Ishikawa (cell line): ENCODE data around the gene DHRS2.

ENCODE experiments used
- CEBPB ChIP-seq: IDR thresholded peaks from 2 replicates; pipeline ENCODE4 v1.6.1; 2012
- CREB1 ChIP-seq: IDR thresholded peaks from 2 replicates; pipeline ENCODE4 v1.6.1; 2012; ENCODE audit warnings: low read depth
- EGR1 ChIP-seq: IDR thresholded peaks from 2 replicates; pipeline ENCODE4 v1.6.1; 2012
- EP300 ChIP-seq: IDR thresholded peaks from 2 replicates; pipeline ENCODE4 v1.6.1; 2012; ENCODE audit warnings: borderline replicate concordance
- FOXM1 ChIP-seq: IDR thresholded peaks from 2 replicates; pipeline ENCODE4 v1.6.1; 2012; ENCODE audit warnings: low read depth, borderline replicate concordance
- MAX ChIP-seq: IDR thresholded peaks from 2 replicates; pipeline ENCODE4 v1.6.1; 2012
- NFIC ChIP-seq: IDR thresholded peaks from 2 replicates; pipeline ENCODE4 v1.6.1; 2012
- RAD21 ChIP-seq: IDR thresholded peaks from 2 replicates; pipeline ENCODE4 v1.6.1; 2012; ENCODE audit warnings: low read depth
- TAF1 ChIP-seq: IDR thresholded peaks from 2 replicates; pipeline ENCODE4 v1.6.1; 2012; ENCODE audit warnings: low read depth, mild to moderate bottlenecking
- TCF12 ChIP-seq: IDR thresholded peaks from 2 replicates; pipeline ENCODE4 v1.6.1; 2012; ENCODE audit warnings: low read depth
- TEAD4 ChIP-seq: IDR thresholded peaks from 2 replicates; pipeline ENCODE4 v1.6.1; 2012
- USF1 ChIP-seq: IDR thresholded peaks from 2 replicates; pipeline ENCODE4 v1.6.1; 2012
- YY1 ChIP-seq: IDR thresholded peaks from 2 replicates; pipeline ENCODE4 v1.6.1; 2012; ENCODE audit warnings: low read depth
- ZBTB7A ChIP-seq: IDR thresholded peaks from 2 replicates; pipeline ENCODE4 v1.6.1; 2012; ENCODE audit warnings: low read depth
- TF ChIP-seq, protein P1 (sequence below): IDR thresholded peaks from 2 replicates; pipeline ENCODE4 v1.6.1; 2012; ENCODE audit warnings: low read depth, mild to moderate bottlenecking

DHRS2 gene

DNA sequence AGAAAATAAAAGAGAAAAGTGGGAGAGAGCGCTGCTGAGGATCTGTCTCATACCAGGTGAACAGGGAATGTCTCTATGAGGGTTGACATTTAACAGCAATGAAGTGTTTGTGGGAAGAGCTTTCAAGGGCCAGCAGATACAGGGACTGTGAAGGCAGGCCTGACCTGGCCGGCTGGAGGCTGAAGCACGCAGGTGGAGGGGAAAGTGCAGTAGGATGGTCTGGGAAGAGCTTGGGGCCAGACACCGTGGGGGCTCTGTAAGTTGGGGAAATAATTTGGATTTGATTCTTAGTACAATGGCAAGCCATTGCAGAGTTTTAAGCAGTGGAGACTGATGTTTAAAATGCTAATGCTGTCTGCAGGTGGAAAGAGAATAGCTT, 23.8 kb upstream of the DHRS2 start:
- no peak for TF ChIP-seq TCF12

- TF ChIP-seq CEBPB: no peak
- no peak for TF ChIP-seq ZBTB7A
- TF ChIP-seq CREB1: no peak
- TF ChIP-seq NFIC: no peak
- no peak for TF ChIP-seq FOXM1
- TF ChIP-seq RAD21: no peak
- no peak for TF ChIP-seq TCF12
- no peak for TF ChIP-seq USF1
- TF ChIP-seq, protein P1, sequence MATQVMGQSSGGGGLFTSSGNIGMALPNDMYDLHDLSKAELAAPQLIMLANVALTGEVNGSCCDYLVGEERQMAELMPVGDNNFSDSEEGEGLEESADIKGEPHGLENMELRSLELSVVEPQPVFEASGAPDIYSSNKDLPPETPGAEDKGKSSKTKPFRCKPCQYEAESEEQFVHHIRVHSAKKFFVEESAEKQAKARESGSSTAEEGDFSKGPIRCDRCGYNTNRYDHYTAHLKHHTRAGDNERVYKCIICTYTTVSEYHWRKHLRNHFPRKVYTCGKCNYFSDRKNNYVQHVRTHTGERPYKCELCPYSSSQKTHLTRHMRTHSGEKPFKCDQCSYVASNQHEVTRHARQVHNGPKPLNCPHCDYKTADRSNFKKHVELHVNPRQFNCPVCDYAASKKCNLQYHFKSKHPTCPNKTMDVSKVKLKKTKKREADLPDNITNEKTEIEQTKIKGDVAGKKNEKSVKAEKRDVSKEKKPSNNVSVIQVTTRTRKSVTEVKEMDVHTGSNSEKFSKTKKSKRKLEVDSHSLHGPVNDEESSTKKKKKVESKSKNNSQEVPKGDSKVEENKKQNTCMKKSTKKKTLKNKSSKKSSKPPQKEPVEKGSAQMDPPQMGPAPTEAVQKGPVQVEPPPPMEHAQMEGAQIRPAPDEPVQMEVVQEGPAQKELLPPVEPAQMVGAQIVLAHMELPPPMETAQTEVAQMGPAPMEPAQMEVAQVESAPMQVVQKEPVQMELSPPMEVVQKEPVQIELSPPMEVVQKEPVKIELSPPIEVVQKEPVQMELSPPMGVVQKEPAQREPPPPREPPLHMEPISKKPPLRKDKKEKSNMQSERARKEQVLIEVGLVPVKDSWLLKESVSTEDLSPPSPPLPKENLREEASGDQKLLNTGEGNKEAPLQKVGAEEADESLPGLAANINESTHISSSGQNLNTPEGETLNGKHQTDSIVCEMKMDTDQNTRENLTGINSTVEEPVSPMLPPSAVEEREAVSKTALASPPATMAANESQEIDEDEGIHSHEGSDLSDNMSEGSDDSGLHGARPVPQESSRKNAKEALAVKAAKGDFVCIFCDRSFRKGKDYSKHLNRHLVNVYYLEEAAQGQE: no peak
- TF ChIP-seq EP300: no peak
- no peak for TF ChIP-seq YY1
- no peak for TF ChIP-seq EGR1
- no peak for TF ChIP-seq TEAD4
Observed at GRCh38 chr14:23612802-23613201, 23.4 kb upstream of the DHRS2 start.

DNA sequence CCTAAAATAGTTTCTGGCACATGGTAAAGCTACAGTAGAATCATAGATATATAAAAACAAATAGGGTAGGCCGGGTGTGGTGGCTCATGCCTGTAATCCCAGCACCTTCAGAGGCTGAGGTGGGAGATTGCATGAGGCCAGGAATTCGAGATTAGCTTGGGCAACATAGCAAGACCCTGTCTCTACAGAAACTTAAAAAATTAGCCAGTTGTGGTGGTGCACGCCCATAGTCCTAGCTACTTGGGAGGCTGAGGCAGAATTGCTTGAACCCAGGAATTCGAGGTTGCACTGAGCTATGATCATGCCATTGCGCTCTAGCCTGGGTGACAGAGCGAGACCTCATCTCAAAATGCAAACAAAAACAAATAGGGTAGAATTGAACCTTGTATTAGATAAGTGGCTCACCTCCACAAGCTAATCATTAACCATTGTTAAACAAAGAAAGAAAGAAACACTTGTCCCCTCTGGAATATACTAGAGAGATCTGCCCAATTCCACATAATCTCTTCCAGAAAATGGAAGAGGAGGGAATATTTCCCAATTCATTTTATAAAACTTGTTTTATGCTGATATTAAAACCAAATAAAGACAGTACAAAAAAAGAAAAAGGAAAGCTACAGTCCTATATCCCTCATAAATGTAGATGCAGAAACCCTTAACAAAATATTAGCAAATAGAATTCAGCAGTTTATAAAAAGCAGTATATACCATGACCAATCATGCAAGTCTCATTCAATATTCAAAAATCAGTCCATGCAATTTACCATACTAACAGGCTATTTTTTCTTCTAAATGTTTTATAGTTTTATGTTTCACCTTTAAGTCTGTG, 22.7 kb upstream of the DHRS2 start:
- TF ChIP-seq CEBPB: no peak
- no peak for TF ChIP-seq EP300
- no peak for TF ChIP-seq MAX
- no peak for TF ChIP-seq FOXM1
- TF ChIP-seq, protein P1: no peak
- TF ChIP-seq YY1: no peak
- TF ChIP-seq RAD21: no peak
- TF ChIP-seq TEAD4: no peak
- TF ChIP-seq NFIC: no peak

- TF ChIP-seq, protein P1: no peak
Observed at GRCh38 chr14:23614395-23614828, 21.8 kb upstream of the DHRS2 start.

DNA sequence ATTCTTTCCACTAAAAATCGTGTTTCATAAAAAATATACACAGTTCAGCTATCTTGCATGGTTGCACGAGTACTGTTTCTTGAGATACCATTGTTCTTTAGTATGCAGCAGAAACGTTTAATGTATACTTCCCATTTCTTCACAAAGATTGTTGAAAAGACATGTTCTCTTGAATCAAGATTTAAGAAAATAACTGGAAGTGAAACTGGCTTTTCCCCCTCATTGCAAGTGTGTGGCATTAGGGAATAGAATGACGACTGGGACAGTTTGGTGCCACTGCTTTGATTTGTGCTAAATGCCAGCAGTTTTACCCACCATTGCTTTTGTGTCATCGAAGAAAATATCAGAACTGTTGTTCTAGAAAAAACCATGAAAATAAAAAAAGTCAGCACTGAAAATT, 20.3 kb upstream of the DHRS2 start:
- TF ChIP-seq USF1 (no peak), EGR1 (no peak)

DNA sequence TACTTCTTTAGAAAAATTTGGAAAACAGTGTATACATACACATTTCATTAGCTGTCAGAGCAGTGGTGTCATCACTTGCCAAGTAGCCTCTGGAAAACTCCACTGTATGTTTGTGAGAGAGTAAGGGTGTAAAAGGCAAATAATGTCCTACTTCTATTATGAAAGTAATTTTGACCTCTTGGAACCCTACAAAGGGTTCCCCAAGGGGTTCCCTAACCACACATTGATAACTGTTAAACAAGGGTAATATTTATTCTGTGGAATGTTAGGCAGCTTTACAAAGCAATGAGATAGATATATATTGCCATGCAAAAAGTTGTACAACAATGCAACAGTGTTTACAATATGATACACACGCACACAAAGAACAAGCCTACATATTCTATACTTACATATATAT, 18.6 kb upstream of the DHRS2 start:
- TF ChIP-seq TAF1: no peak
- TF ChIP-seq TCF12: no peak
- no peak for TF ChIP-seq USF1
- no peak for TF ChIP-seq EGR1
- TF ChIP-seq, protein P1: no peak
- TF ChIP-seq ZBTB7A: no peak
- no peak for TF ChIP-seq CEBPB
- TF ChIP-seq NFIC: no peak
- no peak for TF ChIP-seq FOXM1
- TF ChIP-seq TEAD4: no peak
